ENCODE results near the gene PTPRN2. TPM values are rescaled to one million over a fixed set of nuclear protein-coding genes. Genes with fewer than 3 reads are reported as not detected.

The PTPRN2 gene
- total RNA-seq, 1 experiment from 2014 or later: 0.11 TPM

GRCh38 chr7:158362001-158362400 lies 225.6 kb downstream of the PTPRN2 start:
- Histone ChIP-seq H3K4me3 (ENCODE audit: low read depth, low read length, poor library complexity, severe bottlenecking) (no peak overlapping the region), H3K27me3 (replicated peaks; ENCODE audit: insufficient read depth, low read depth, low read length, poor library complexity) (no peaks in the 10 kb centered on the region), H3K9me3 (ENCODE audit: low read depth, low read length, poor library complexity, severe bottlenecking) (no peaks in the 10 kb centered on the region), H3K36me3 (ENCODE audit: insufficient read depth, low read length, poor library complexity, severe bottlenecking) (no peaks in the 10 kb centered on the region), H3K4me1 (ENCODE audit: insufficient read depth, low read length, poor library complexity, severe bottlenecking) (no peaks in the 10 kb centered on the region), H3K27ac (ENCODE audit: low read depth, low read length, poor library complexity, severe bottlenecking) (no peak overlapping the region)
- intact Hi-C loops (cut with micrococcal nuclease; ENCODE audit: unreplicated experiment): no loop called here
- no TSS peak for BruUV-seq (replicated peaks)
- CTCF ChIA-PET: no interaction called here
- POLR2A ChIA-PET (ENCODE audit: low non-redundant PET): no interaction called here
- DNase-seq (ENCODE audit: low spot score): no peak
- no peak for TF ChIP-seq CTCF (conservative IDR thresholded peaks at IDR 0.05; ENCODE audit: low read depth, low read length)
- no peak for TF ChIP-seq EZH2 (IDR thresholded peaks at IDR 0.05; ENCODE audit: borderline replicate concordance, low read depth, low read length, poor library complexity, severe bottlenecking)

- no TSS peak for BruUV-seq (replicated peaks)
- no peak overlapping the region for H3K4me3 ChIP-seq (ENCODE audit: low read depth, low read length, poor library complexity, severe bottlenecking)
- no peaks in the 10 kb centered on the region for H3K9me3 ChIP-seq (ENCODE audit: low read depth, low read length, poor library complexity, severe bottlenecking)
- DNase-seq (ENCODE audit: low spot score): no peak
- no peaks in the 10 kb centered on the region for H3K4me1 ChIP-seq (ENCODE audit: insufficient read depth, low read length, poor library complexity, severe bottlenecking)
- H3K27me3 ChIP-seq (replicated peaks; ENCODE audit: insufficient read depth, low read depth, low read length, poor library complexity): peaks cover 1% of the 10 kb centered on the region
- H3K27ac ChIP-seq (ENCODE audit: low read depth, low read length, poor library complexity, severe bottlenecking): no peak overlapping the region
- intact Hi-C loops (cut with micrococcal nuclease; ENCODE audit: unreplicated experiment): no loop called here
- H3K36me3 ChIP-seq (ENCODE audit: insufficient read depth, low read length, poor library complexity, severe bottlenecking): no peaks in the 10 kb centered on the region
- ChIA-PET CTCF (no interaction called here), POLR2A (ENCODE audit: low non-redundant PET) (no interaction called here)
- TF ChIP-seq CTCF (conservative IDR thresholded peaks at IDR 0.05; ENCODE audit: low read depth, low read length): no peak
- TF ChIP-seq EZH2 (IDR thresholded peaks at IDR 0.05; ENCODE audit: borderline replicate concordance, low read depth, low read length, poor library complexity, severe bottlenecking): no peak
These were observed 226.2 kb downstream of the PTPRN2 start for GRCh38 chr7:158361326-158361946.

- DNase-seq (ENCODE audit: low spot score): no peak
- H3K27ac ChIP-seq (ENCODE audit: low read depth, low read length, poor library complexity, severe bottlenecking): no peak overlapping the region
- no peak for TF ChIP-seq CTCF (conservative IDR thresholded peaks at IDR 0.05; ENCODE audit: low read depth, low read length)
- no peak for TF ChIP-seq EZH2 (IDR thresholded peaks at IDR 0.05; ENCODE audit: borderline replicate concordance, low read depth, low read length, poor library complexity, severe bottlenecking)
- peaks cover 6% of the 10 kb centered on the region for H3K27me3 ChIP-seq (replicated peaks; ENCODE audit: insufficient read depth, low read depth, low read length, poor library complexity)
- H3K4me3 ChIP-seq (ENCODE audit: low read depth, low read length, poor library complexity, severe bottlenecking): no peak overlapping the region
- intact Hi-C loops (cut with micrococcal nuclease; ENCODE audit: unreplicated experiment): no loop called here
- POLR2A ChIA-PET (ENCODE audit: low non-redundant PET): no interaction called here
- no peaks in the 10 kb centered on the region for H3K36me3 ChIP-seq (ENCODE audit: insufficient read depth, low read length, poor library complexity, severe bottlenecking)
- BruUV-seq (replicated peaks): no TSS peak
- no peaks in the 10 kb centered on the region for H3K4me1 ChIP-seq (ENCODE audit: insufficient read depth, low read length, poor library complexity, severe bottlenecking)
- H3K9me3 ChIP-seq (ENCODE audit: low read depth, low read length, poor library complexity, severe bottlenecking): no peaks in the 10 kb centered on the region
- CTCF ChIA-PET: no interaction called here
These were observed 228.5 kb downstream of the PTPRN2 start for GRCh38 chr7:158358926-158359645.

All from A673 (cell line).